H1 (cell line): ENCODE results near the gene RECK. TPM values are rescaled to one million over a fixed set of nuclear protein-coding genes. Genes with fewer than 3 reads are reported as not detected.

Experiments used
- CTCF ChIA-PET: fragments of 300-600 bp; sonication (Branson Sonifier 250); formaldehyde crosslinking; loops from one replicate; lab custom pipeline; 2021; ENCODE audit not compliant: partially characterized antibody; lab: Charles Lee
- POLR2A ChIA-PET: fragments of 300-600 bp; sonication (Branson Sonifier 250); formaldehyde crosslinking; loops from one replicate; lab custom pipeline; 2021; ENCODE audit warnings: inconsistent platforms; ENCODE audit not compliant: partially characterized antibody; lab: Charles Lee
- DNase-seq, 2 experiments: peaks; one replicate each; pipeline versions ENCODE4 v3.0.0 to v3.0.0-alpha.2; 2010 to 2022; ENCODE audit warnings: low spot score in 2 of 2, low read depth in 1 of 2, mixed read lengths in 1 of 2
- FAIRE-seq: peaks from 2 replicates; lab custom pipeline; 2011; peaks lifted over from hg19 to GRCh38; lab: Jason Lieb, UNC
- H2AFZ ChIP-seq: 2 replicates; pipeline ENCODE4 v1.8.1; 2012; ENCODE audit warnings: low read length, inconsistent platforms
- H2AK5ac ChIP-seq: 2 replicates; pipeline ENCODE4 v1.6.1; 2013; ENCODE audit warnings: low read depth, low read length
- H2BK120ac ChIP-seq: replicated peaks from 2 replicates; pipeline ENCODE3; 2013; ENCODE audit warnings: low read depth, low read length, inconsistent platforms
- H2BK12ac ChIP-seq: 2 replicates; pipeline ENCODE4 v1.6.1; 2013; ENCODE audit warnings: low read depth, low read length
- H2BK15ac ChIP-seq: 2 replicates; pipeline ENCODE4 v1.6.1; 2013; ENCODE audit warnings: low read length
- H2BK20ac ChIP-seq: 2 replicates; pipeline ENCODE4 v1.6.1; 2013; ENCODE audit warnings: low read length
- H2BK5ac ChIP-seq: 2 replicates; pipeline ENCODE4 v1.6.1; 2013; ENCODE audit warnings: low read depth, low read length
- H3K14ac ChIP-seq: 2 replicates; pipeline ENCODE4 v1.6.1; 2013; ENCODE audit warnings: inconsistent platforms; ENCODE audit not compliant: insufficient read length
- H3K18ac ChIP-seq: 2 replicates; pipeline ENCODE4 v1.6.1; 2013; ENCODE audit warnings: low read length; ENCODE audit errors: extremely low read depth
- H3K23ac ChIP-seq: 2 replicates; pipeline ENCODE4 v1.6.1; 2013; ENCODE audit warnings: inconsistent platforms; ENCODE audit not compliant: insufficient read length
- H3K23me2 ChIP-seq: 2 replicates; pipeline ENCODE4 v1.6.1; 2013; ENCODE audit warnings: low read depth, low read length
- H3K27ac ChIP-seq: 2 replicates; pipeline ENCODE4 v1.6.1; 2011; ENCODE audit warnings: low read depth, low read length, inconsistent platforms
- H3K27me3 ChIP-seq, 4 experiments: replicated peaks in 1 of 4; 1 replicate in 1 of 4; 2 replicates in 3 of 4; pipeline versions ENCODE4 v1.6.1 to v1.8.1; 2011 to 2013; ENCODE audit warnings: low read length in 3 of 4, mild to moderate bottlenecking in 3 of 4, inconsistent platforms in 2 of 4, mixed read lengths in 2 of 4, moderate library complexity in 1 of 4; ENCODE audit not compliant: control insufficient read depth in 3 of 4, insufficient read depth in 3 of 4; ENCODE audit errors: extremely low read depth in 1 of 4
- H3K36me3 ChIP-seq, 4 experiments: 2 replicates each; pipeline versions ENCODE4 v1.6.1 to v1.8.1; 2011 to 2013; ENCODE audit warnings: mild to moderate bottlenecking in 4 of 4, low read length in 3 of 4, moderate library complexity in 2 of 4, control low read depth in 1 of 4, inconsistent platforms in 1 of 4; ENCODE audit not compliant: insufficient read depth in 4 of 4, control insufficient read depth in 2 of 4
- H3K4ac ChIP-seq: replicated peaks from 2 replicates; pipeline ENCODE3; 2013; ENCODE audit warnings: low read length, low read depth, mixed read lengths, inconsistent platforms; ENCODE audit not compliant: insufficient read length
- H3K4me1 ChIP-seq, 4 experiments: replicated peaks in 1 of 4; 1 replicate in 1 of 4; 2 replicates in 3 of 4; pipeline versions ENCODE4 v1.6.1 to v1.8.1; 2011 to 2013; ENCODE audit warnings: low read length in 3 of 4, inconsistent platforms in 2 of 4, mixed read lengths in 1 of 4; ENCODE audit not compliant: insufficient read depth in 4 of 4, control insufficient read depth in 3 of 4
- H3K4me2 ChIP-seq, 2 experiments: 2 replicates each; pipeline versions ENCODE4 v1.6.1 to v1.8.1; 2011 to 2013; ENCODE audit warnings: low read depth in 2 of 2, low read length in 2 of 2, control low read depth in 1 of 2, inconsistent platforms in 1 of 2, mild to moderate bottlenecking in 1 of 2; ENCODE audit not compliant: insufficient read depth in 1 of 2
- H3K4me3 ChIP-seq, 4 experiments: fragments of 200-600, 300-600 bp in 1 of 4; sonication (generic), shearing (Covaris generic), sonication (Bioruptor Twin) in 1 of 4; 2 replicates each; pipeline versions ENCODE4 v1.5.1 to v1.8.1; 2011 to 2016; ENCODE audit warnings: low read length in 4 of 4, low read depth in 3 of 4, control low read depth in 2 of 4, inconsistent platforms in 2 of 4, mild to moderate bottlenecking in 2 of 4, mixed read lengths in 1 of 4, moderate library complexity in 1 of 4; ENCODE audit not compliant: insufficient read depth in 2 of 4; ENCODE audit errors: extremely low read depth in 1 of 4
- H3K56ac ChIP-seq: replicated peaks from 2 replicates; pipeline ENCODE3; 2013; ENCODE audit warnings: low read depth, mild to moderate bottlenecking, mixed read lengths, low read length, inconsistent platforms; ENCODE audit not compliant: insufficient read length
- H3K79me1 ChIP-seq: 2 replicates; pipeline ENCODE4 v1.6.1; 2013; ENCODE audit warnings: low read depth, low read length, control low read depth
- H3K79me2 ChIP-seq, 2 experiments: 2 replicates each; pipeline versions ENCODE4 v1.6.1 to v1.8.1; 2012 to 2013; ENCODE audit warnings: low read length in 2 of 2, mild to moderate bottlenecking in 2 of 2, inconsistent platforms in 1 of 2; ENCODE audit not compliant: insufficient read depth in 2 of 2, control insufficient read depth in 1 of 2
- H3K9ac ChIP-seq, 4 experiments: replicated peaks in 1 of 4; 1 replicate in 1 of 4; 2 replicates in 3 of 4; pipeline versions ENCODE4 v1.6.1 to v1.8.1; 2011 to 2013; ENCODE audit warnings: low read depth in 3 of 4, low read length in 3 of 4, control low read depth in 2 of 4, mild to moderate bottlenecking in 2 of 4, moderate library complexity in 2 of 4, inconsistent platforms in 1 of 4; ENCODE audit errors: extremely low read depth in 1 of 4
- H3K9me3 ChIP-seq, 2 experiments: 2 replicates each; pipeline versions ENCODE4 v1.6.1 to v1.8.1; 2012 to 2013; ENCODE audit warnings: mild to moderate bottlenecking in 2 of 2, moderate library complexity in 2 of 2, control low read depth in 1 of 2, inconsistent platforms in 1 of 2, low read depth in 1 of 2, low read length in 1 of 2, mixed read lengths in 1 of 2; ENCODE audit not compliant: insufficient read depth in 2 of 2
- H4K20me1 ChIP-seq, 2 experiments: replicated peaks in 1 of 2; 2 replicates each; pipeline versions ENCODE3 to v1.8.1; 2011 to 2013; ENCODE audit warnings: inconsistent platforms in 2 of 2, low read length in 2 of 2, mild to moderate bottlenecking in 1 of 2; ENCODE audit not compliant: insufficient read depth in 2 of 2, control insufficient read depth in 1 of 2
- H4K5ac ChIP-seq: 2 replicates; pipeline ENCODE4 v1.6.1; 2013; ENCODE audit warnings: low read length, low read depth, mixed read lengths, inconsistent platforms; ENCODE audit not compliant: insufficient read length
- H4K8ac ChIP-seq: 2 replicates; pipeline ENCODE4 v1.8.0; 2013; ENCODE audit warnings: mild to moderate bottlenecking, moderate library complexity, low read length, inconsistent platforms; ENCODE audit not compliant: insufficient read depth; ENCODE audit errors: extremely low read depth
- H4K91ac ChIP-seq: replicated peaks from 2 replicates; pipeline ENCODE3; 2013; ENCODE audit warnings: low read length, mixed read lengths, inconsistent platforms; ENCODE audit not compliant: insufficient read length
- FOSL1 ChIP-seq: IDR thresholded peaks from 2 replicates; pipeline ENCODE4 v1.6.1; 2011; ENCODE audit warnings: mild to moderate bottlenecking, low read depth, low read length, moderate library complexity; ENCODE audit not compliant: insufficient read depth
- HDAC6 ChIP-seq: IDR thresholded peaks from one replicate; pipeline ENCODE4 v1.7.1; 2012; ENCODE audit warnings: low read depth, mild to moderate bottlenecking, inconsistent platforms, low read length, moderate library complexity
- RBBP5 ChIP-seq: IDR thresholded peaks from 2 replicates; pipeline ENCODE4 v1.7.1; 2012; ENCODE audit warnings: low read depth, mild to moderate bottlenecking, inconsistent platforms, low read length, moderate library complexity, borderline replicate concordance
- RNF2 ChIP-seq: fragments of 200-900, 300-1000 bp; sonication (generic); IDR thresholded peaks from 2 replicates; pipeline ENCODE4 v1.7.1; 2016; ENCODE audit warnings: borderline replicate concordance, low read depth, mild to moderate bottlenecking, antibody characterized with exemption, low read length; ENCODE audit not compliant: poor library complexity, severe bottlenecking; ENCODE audit errors: missing control alignments
- TAF7 ChIP-seq: optimal IDR thresholded peaks from 2 replicates; pipeline ENCODE3; 2011; ENCODE audit warnings: low read depth, mild to moderate bottlenecking, inconsistent platforms, low read length, moderate library complexity, borderline replicate concordance
- TCF12 ChIP-seq: IDR thresholded peaks from 2 replicates; pipeline ENCODE4 v1.6.1; 2011; ENCODE audit warnings: low read depth, mild to moderate bottlenecking, low read length
- TEAD4 ChIP-seq: IDR thresholded peaks from 2 replicates; pipeline ENCODE4 v1.6.1; 2012; ENCODE audit warnings: low read depth, low read length, inconsistent platforms, mixed read lengths
- ZNF274 ChIP-seq: IDR thresholded peaks from 2 replicates; pipeline ENCODE4 v1.7.0; 2012; ENCODE audit warnings: low read length, borderline replicate concordance; ENCODE audit errors: extremely low read depth
- WGBS, 2 experiments: shearing (Covaris generic) in 1 of 2; methylation state at CpG; one replicate each; pipeline versions ENCODE4 v1.1.6 to v1.1.7; 2013 to 2015; ENCODE audit warnings: low lambda C conversion rate in 2 of 2, mixed read lengths in 2 of 2, inconsistent platforms in 1 of 2, low coverage in 1 of 2, missing lambda C conversion rate in 1 of 2; ENCODE audit not compliant: insufficient replicate concordance in 2 of 2, insufficient coverage in 1 of 2, insufficient read length in 1 of 2; ENCODE audit errors: extremely low coverage in 1 of 2, missing lambda C conversion rate in 1 of 2; 5-methylcytosine and 5-hydroxymethylcytosine counted together
- polyA plus RNA-seq, 7 experiments: library from polyadenylated mRNA; depleted of rRNA in 3 of 7; stranded (reverse) in 5 of 7; unstranded in 2 of 7; fragments of >200 nt in 5 of 7; fragments of 200-250 nt in 2 of 7; gene quantifications; 1 replicate in 5 of 7; 2 replicates in 1 of 7; 4 replicates in 1 of 7; pipeline versions ENCODE4 v1.2.1 to v1.2.3, GENCODE V29; 2011 to 2013; ENCODE audit warnings: missing spikeins in 2 of 7, mixed read lengths in 2 of 7
- total RNA-seq: library from RNA; stranded (reverse); fragmentation: NEBNext Ultra II Directional; extraction: Animal tissue kit (Norgen Biotek cat#: 25700); gene quantifications from 2 replicates; pipeline ENCODE4 v1.2.1, GENCODE V29; 2021
- TF ChIP-seq, protein P1 (sequence below): IDR thresholded peaks from 2 replicates; pipeline ENCODE4 v1.6.1; 2012; ENCODE audit warnings: low read length, inconsistent platforms

Gene RECK
- total and polyA plus RNA-seq, 2 of the 8 experiments (the other 6 are each of a cell fraction or from before 2014, with no cell fraction given) = 5.4 to 9.8 TPM

DNA sequence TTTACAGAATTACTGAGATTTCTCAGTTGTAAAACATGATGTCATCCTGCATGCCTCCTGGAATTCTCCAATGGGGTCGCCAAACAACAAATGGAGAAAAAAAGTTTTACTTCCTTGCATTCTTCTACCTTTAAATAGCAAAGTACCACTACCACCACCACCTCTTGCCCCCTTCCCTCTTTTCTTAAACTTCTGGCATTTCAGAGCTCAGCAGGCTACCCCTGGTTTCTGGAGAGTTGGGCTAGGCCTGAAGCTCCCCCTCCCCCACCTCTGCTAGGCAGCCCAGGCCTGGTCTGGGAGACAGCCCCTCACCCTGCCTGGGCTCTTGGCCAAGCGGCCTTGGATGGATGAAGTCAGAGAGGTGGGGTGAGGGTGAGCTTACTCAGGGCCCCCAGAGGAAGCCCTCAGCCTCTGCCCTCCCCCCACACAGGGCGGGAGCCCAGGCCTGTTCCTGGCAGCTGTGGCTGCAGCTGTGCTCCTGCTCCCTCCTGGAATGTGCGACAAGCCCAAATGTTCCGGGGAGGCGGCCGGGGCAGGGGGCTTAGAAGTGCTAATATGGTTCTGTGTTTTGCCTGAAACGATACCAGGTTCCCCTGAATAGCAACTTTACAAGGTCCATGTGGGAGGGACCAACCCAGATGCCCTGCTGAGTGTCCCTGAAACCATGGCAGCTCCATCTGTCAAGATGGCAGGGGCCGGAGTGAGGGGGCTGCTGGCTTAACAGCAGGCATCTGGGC is 126.5 kb downstream of the RECK start:
- Histone ChIP-seq H3K27me3 (no peaks in the 10 kb centered on the region), H3K27ac (peak overlapping the region; percentile 74), H2AFZ (no peak overlapping the region), H3K23me2 (peaks cover 2% of the 10 kb centered on the region; the same call in 1 of the 2 replicates), H3K4ac (peak overlapping the region; percentile 23), H3K56ac (peak overlapping the region; percentile 66), H3K79me1 (no peaks in the 10 kb centered on the region), H4K5ac (peak overlapping the region; percentile 57), H3K4me1 (peaks cover 11 to 25% (median 17%) of the 10 kb centered on the region in 4 experiments), H2BK20ac (peak overlapping the region; percentile 97), H2BK15ac (no peak overlapping the region), H2BK12ac (peak overlapping the region; percentile 99), H3K9ac (peak overlapping the region in 3 of 4 experiments; percentile 32 to 50 (median 41); a peak in 4 of 7 replicates), H2BK5ac (peak overlapping the region; percentile 93), H3K23ac (no peak overlapping the region), H4K20me1 (no peaks in the 10 kb centered on the region), H3K14ac (no peak overlapping the region), H4K91ac (no peak overlapping the region), H3K9me3 (no peaks in the 10 kb centered on the region), H4K8ac (peak overlapping the region; percentile 77), H2BK120ac (peak overlapping the region; percentile 17), H3K79me2 (no peaks in the 10 kb centered on the region), H3K18ac (peak overlapping the region; percentile 96), H3K4me2 (peak overlapping the region; percentile 60 to 62), H3K36me3 (no peaks in the 10 kb centered on the region), H2AK5ac (no peak overlapping the region), H3K4me3 (peak overlapping the region in 2 of 4 experiments; percentile 10 to 37; a peak in 3 of 8 replicates)
- FAIRE-seq = peak; percentile 48
- 13% methylated on average over 9 of the region's 9 CpGs; no CpG with 5 or more reads in 1 of the 2 experiments for WGBS, 2 experiments
- CTCF ChIA-PET = interaction anchor here (0.7 to 10.2 kb wide), 17 partner anchors 7 to 208 kb away, joined by 3 to 153 read pairs (median 5); partner anchors contain the start of genes CLTA and GLIPR2
- POLR2A ChIA-PET = interaction anchor here (0.7 to 4.4 kb wide), 13 partner anchors 13 to 127 kb away, joined by 3 to 25 read pairs (median 5); partner anchors contain the start of genes CLTA, GLIPR2 and RECK
- DNase-seq = peak; percentile 78 to 85
- TF ChIP-seq, protein P1, sequence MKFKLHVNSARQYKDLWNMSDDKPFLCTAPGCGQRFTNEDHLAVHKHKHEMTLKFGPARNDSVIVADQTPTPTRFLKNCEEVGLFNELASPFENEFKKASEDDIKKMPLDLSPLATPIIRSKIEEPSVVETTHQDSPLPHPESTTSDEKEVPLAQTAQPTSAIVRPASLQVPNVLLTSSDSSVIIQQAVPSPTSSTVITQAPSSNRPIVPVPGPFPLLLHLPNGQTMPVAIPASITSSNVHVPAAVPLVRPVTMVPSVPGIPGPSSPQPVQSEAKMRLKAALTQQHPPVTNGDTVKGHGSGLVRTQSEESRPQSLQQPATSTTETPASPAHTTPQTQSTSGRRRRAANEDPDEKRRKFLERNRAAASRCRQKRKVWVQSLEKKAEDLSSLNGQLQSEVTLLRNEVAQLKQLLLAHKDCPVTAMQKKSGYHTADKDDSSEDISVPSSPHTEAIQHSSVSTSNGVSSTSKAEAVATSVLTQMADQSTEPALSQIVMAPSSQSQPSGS = peak; percentile 96
- TF ChIP-seq RBBP5 (peak; percentile 80; the same call in 1 of the 2 replicates), RNF2 (no peak), TEAD4 (peak; percentile 92), HDAC6 (no peak), TAF7 (no peak), TCF12 (peak; percentile 93), FOSL1 (no peak), ZNF274 (no peak)
